ENCODE data around the gene LCNL1.

GRCh38 chr9:137023583-137023991 is 40.8 kb downstream of the LCNL1 start:
- TF ChIP-seq CTCF (IDR thresholded peaks at IDR 0.05) (no peak), POLR2AphosphoS5 (IDR thresholded peaks at IDR 0.05; ENCODE audit: low read depth, low read length) (no peak)

All from Panc1 (cell line).